CD14-positive monocyte (primary cell): ENCODE measurements around the gene HIVEP3. TPM values are rescaled to one million over a fixed set of nuclear protein-coding genes. Genes with fewer than 3 reads are reported as not detected.

ENCODE experiments used
- DNase-seq, 3 donors: peaks; one replicate each; pipeline ENCODE4 v3.0.0-alpha.2; 2011 to 2022
- H2AFZ ChIP-seq: 2 replicates; pipeline ENCODE4 v1.6.0; 2012; ENCODE audit warnings: mild to moderate bottlenecking, low read depth, low read length, inconsistent platforms; ENCODE audit not compliant: insufficient read depth, poor library complexity, severe bottlenecking
- H3K27ac ChIP-seq, 2 donors: 1 replicate in 1 of 2; 2 replicates in 1 of 2; pipeline ENCODE4 v1.5.1; 2012 to 2013; ENCODE audit warnings: low read length in 2 of 2, control low read depth in 1 of 2, inconsistent platforms in 1 of 2, low read depth in 1 of 2, mild to moderate bottlenecking in 1 of 2
- H3K27me3 ChIP-seq, 2 donors: one replicate each; pipeline versions ENCODE4 v1.6.0 to v1.6.1; 2011 to 2013; ENCODE audit warnings: low read length in 2 of 2; ENCODE audit not compliant: control insufficient read depth in 2 of 2, insufficient read depth in 2 of 2
- H3K36me3 ChIP-seq, 2 donors: replicated peaks in 1 of 2; 1 replicate in 1 of 2; 2 replicates in 1 of 2; pipeline versions ENCODE4 v1.5.1 to v1.6.1; 2012 to 2013; ENCODE audit warnings: low read length in 2 of 2, control low read depth in 1 of 2, inconsistent platforms in 1 of 2, mild to moderate bottlenecking in 1 of 2; ENCODE audit not compliant: insufficient read depth in 2 of 2, control insufficient read depth in 1 of 2
- H3K4me1 ChIP-seq, 2 donors: 1 replicate in 1 of 2; 2 replicates in 1 of 2; pipeline versions ENCODE4 v1.5.1 to v1.6.1; 2012 to 2013; ENCODE audit warnings: low read length in 2 of 2, control low read depth in 1 of 2, inconsistent platforms in 1 of 2, mild to moderate bottlenecking in 1 of 2, moderate library complexity in 1 of 2; ENCODE audit not compliant: insufficient read depth in 2 of 2, control insufficient read depth in 1 of 2
- H3K4me2 ChIP-seq: replicated peaks from 2 replicates; pipeline ENCODE3; 2012; ENCODE audit warnings: low read length, moderate library complexity, mild to moderate bottlenecking; ENCODE audit not compliant: poor library complexity, severe bottlenecking; ENCODE audit errors: extremely low read depth
- H3K4me3 ChIP-seq, 3 experiments: fragments of 200-600 bp in 1 of 3; sonication (generic) in 1 of 3; replicated peaks in 1 of 3; 1 replicate in 2 of 3; 2 replicates in 1 of 3; pipeline ENCODE4 v1.5.1; 2011 to 2013; ENCODE audit warnings: low read length in 3 of 3, mild to moderate bottlenecking in 3 of 3, control low read depth in 2 of 3, low read depth in 2 of 3, inconsistent platforms in 1 of 3, moderate library complexity in 1 of 3
- H3K79me2 ChIP-seq: 2 replicates; pipeline ENCODE4 v1.6.0; 2012; ENCODE audit warnings: mild to moderate bottlenecking, control low read depth, inconsistent platforms, low read length, moderate library complexity; ENCODE audit not compliant: insufficient read depth
- H3K9ac ChIP-seq: 2 replicates; pipeline ENCODE4 v1.6.0; 2017; ENCODE audit warnings: low read length, mild to moderate bottlenecking; ENCODE audit not compliant: insufficient read depth, poor library complexity, severe bottlenecking
- H3K9me3 ChIP-seq, 2 donors: replicated peaks in 1 of 2; 1 replicate in 1 of 2; 2 replicates in 1 of 2; pipeline versions ENCODE4 v1.5.1 to v1.6.1; 2012 to 2013; ENCODE audit warnings: low read length in 2 of 2, control low read depth in 1 of 2; ENCODE audit not compliant: control insufficient read depth in 1 of 2, insufficient read depth in 1 of 2
- H4K20me1 ChIP-seq: 2 replicates; pipeline ENCODE4 v1.6.0; 2012; ENCODE audit warnings: mild to moderate bottlenecking, low read length, control low read depth, moderate library complexity; ENCODE audit not compliant: insufficient read depth
- H3K27ac Mint-ChIP-seq, 7 donors: one replicate each; pipeline ENCODE4 v1.8.0; 2020; ENCODE audit warnings: mild to moderate bottlenecking in 7 of 7, mixed read lengths in 7 of 7, moderate library complexity in 6 of 7, inconsistent platforms in 2 of 7
- H3K27me3 Mint-ChIP-seq, 3 donors: one replicate each; pipeline ENCODE4 v1.8.0; 2021 to 2022; ENCODE audit warnings: low read depth in 3 of 3, mild to moderate bottlenecking in 3 of 3, mixed read lengths in 3 of 3, moderate library complexity in 3 of 3, inconsistent platforms in 1 of 3
- H3K36me3 Mint-ChIP-seq, 2 donors: one replicate each; pipeline ENCODE4 v1.8.0; 2020; ENCODE audit warnings: mixed read lengths in 2 of 2, inconsistent platforms in 1 of 2, mild to moderate bottlenecking in 1 of 2
- H3K4me1 Mint-ChIP-seq: one replicate; pipeline ENCODE4 v1.8.0; 2020; ENCODE audit warnings: mild to moderate bottlenecking, mixed read lengths
- H3K4me3 Mint-ChIP-seq, 2 donors: one replicate each; pipeline ENCODE4 v1.8.0; 2020; ENCODE audit warnings: mild to moderate bottlenecking in 2 of 2, mixed read lengths in 2 of 2, moderate library complexity in 1 of 2
- H3K9me3 Mint-ChIP-seq, 7 donors: one replicate each; pipeline ENCODE4 v1.8.0; 2020 to 2022; ENCODE audit warnings: mixed read lengths in 7 of 7, mild to moderate bottlenecking in 6 of 7, moderate library complexity in 6 of 7, inconsistent platforms in 2 of 7
- CTCF ChIP-seq: fragments of 200-600 bp; IDR thresholded peaks from one replicate; pipeline ENCODE4 v1.8.0; 2022; ENCODE audit warnings: antibody characterized with exemption, mild to moderate bottlenecking
- WGBS: methylation state at CpG from one replicate; pipeline ENCODE4 v1.1.5; 2013; ENCODE audit warnings: missing lambda C conversion rate; ENCODE audit not compliant: insufficient coverage; 5-methylcytosine and 5-hydroxymethylcytosine counted together
- intact Hi-C, 2 donors: fragments of 100-400 bp; cut with micrococcal nuclease; formaldehyde crosslinking; loops; one replicate each; pipeline versions ENCODE4 v1.15.0 to v1.15.1; 2023
- polyA plus RNA-seq, 3 donors: library from polyadenylated mRNA; depleted of rRNA in 1 of 3; unstranded in 2 of 3; stranded (reverse) in 1 of 3; fragments of 300-500 nt in 2 of 3; fragments of >200 nt in 1 of 3; fragmentation: Illumina TruSeq in 2 of 3; gene quantifications; 1 replicate in 2 of 3; 2 replicates in 1 of 3; pipeline ENCODE4 v1.2.3, GENCODE V29; 2012 to 2021

Gene HIVEP3
- polyA plus RNA-seq, 3 donors = 1.2 to 3.7 (median 1.8) TPM

GRCh38 chr1:41626616-41627375, 291.9 kb downstream of the HIVEP3 start:
- Histone ChIP-seq H3K27ac (no peak overlapping the region), H4K20me1 (peaks cover 87% of the 10 kb centered on the region), H3K4me2 (no peak overlapping the region), H3K36me3 (peaks cover 10 to 29% of the 10 kb centered on the region in 2 donors), H3K4me3 (no peak overlapping the region), H3K79me2 (peaks cover 7% of the 10 kb centered on the region), H3K9me3 (no peaks in the 10 kb centered on the region), H3K4me1 (peaks cover 8 to 11% of the 10 kb centered on the region in 2 donors), H3K27me3 (no peaks in the 10 kb centered on the region), H2AFZ (no peak overlapping the region), H3K9ac (no peak overlapping the region)
- Mint-ChIP-seq H3K4me1 (peaks cover 20% of the 10 kb centered on the region), H3K9me3 (no peaks in the 10 kb centered on the region), H3K4me3 (no peak overlapping the region), H3K27ac (peak overlapping the region in 3 of 7 donors; percentile 34 to 66 (median 46)), H3K36me3 (peaks cover 27 to 44% of the 10 kb centered on the region in 2 donors), H3K27me3 (peaks cover 0 to 3% (median 2%) of the 10 kb centered on the region in 3 donors)
- TF ChIP-seq CTCF = no peak
- intact Hi-C loops = no loop called here
- 94% methylated on average over 6 of the region's 10 CpGs for WGBS
- peak in 1 of 3 donors; percentile 21 for DNase-seq

GRCh38 chr1:41626146-41626545, 292.6 kb downstream of the HIVEP3 start:
- peaks cover 29 to 44% of the 10 kb centered on the region in 2 donors for H3K36me3 Mint-ChIP-seq
- Histone ChIP-seq H3K36me3 (peaks cover 10 to 29% of the 10 kb centered on the region in 2 donors), H3K4me3 (no peak overlapping the region), H3K9me3 (no peaks in the 10 kb centered on the region), H3K27me3 (no peaks in the 10 kb centered on the region), H4K20me1 (peaks cover 87% of the 10 kb centered on the region), H3K9ac (no peak overlapping the region), H2AFZ (no peak overlapping the region), H3K4me2 (no peak overlapping the region), H3K4me1 (peaks cover 8 to 11% of the 10 kb centered on the region in 2 donors), H3K27ac (no peak overlapping the region), H3K79me2 (peaks cover 7% of the 10 kb centered on the region)
- intact Hi-C loops = no loop called here
- peaks cover 0 to 3% (median 2%) of the 10 kb centered on the region in 3 donors for H3K27me3 Mint-ChIP-seq
- no peak for TF ChIP-seq CTCF
- no peak overlapping the region for H3K4me3 Mint-ChIP-seq
- peak overlapping the region in 2 of 7 donors; percentile 10 to 38 for H3K27ac Mint-ChIP-seq
- WGBS = 95% methylated on average over 6 of the region's 10 CpGs
- H3K4me1 Mint-ChIP-seq = peaks cover 20% of the 10 kb centered on the region
- DNase-seq = no peak
- peaks cover 0 to 1% (median 0%) of the 10 kb centered on the region in 7 donors for H3K9me3 Mint-ChIP-seq
